HG03159 (cell line): Measurements from ENCODE around the gene EPHA4.

Source experiments
- ATAC-seq: cut with Tn5 transposase; IDR thresholded peaks from one replicate; pipeline ENCODE4 v1.9.1; 2021; ENCODE audit warnings: mild to moderate bottlenecking, moderate library complexity; ENCODE audit not compliant: unreplicated experiment

Gene EPHA4

DNA sequence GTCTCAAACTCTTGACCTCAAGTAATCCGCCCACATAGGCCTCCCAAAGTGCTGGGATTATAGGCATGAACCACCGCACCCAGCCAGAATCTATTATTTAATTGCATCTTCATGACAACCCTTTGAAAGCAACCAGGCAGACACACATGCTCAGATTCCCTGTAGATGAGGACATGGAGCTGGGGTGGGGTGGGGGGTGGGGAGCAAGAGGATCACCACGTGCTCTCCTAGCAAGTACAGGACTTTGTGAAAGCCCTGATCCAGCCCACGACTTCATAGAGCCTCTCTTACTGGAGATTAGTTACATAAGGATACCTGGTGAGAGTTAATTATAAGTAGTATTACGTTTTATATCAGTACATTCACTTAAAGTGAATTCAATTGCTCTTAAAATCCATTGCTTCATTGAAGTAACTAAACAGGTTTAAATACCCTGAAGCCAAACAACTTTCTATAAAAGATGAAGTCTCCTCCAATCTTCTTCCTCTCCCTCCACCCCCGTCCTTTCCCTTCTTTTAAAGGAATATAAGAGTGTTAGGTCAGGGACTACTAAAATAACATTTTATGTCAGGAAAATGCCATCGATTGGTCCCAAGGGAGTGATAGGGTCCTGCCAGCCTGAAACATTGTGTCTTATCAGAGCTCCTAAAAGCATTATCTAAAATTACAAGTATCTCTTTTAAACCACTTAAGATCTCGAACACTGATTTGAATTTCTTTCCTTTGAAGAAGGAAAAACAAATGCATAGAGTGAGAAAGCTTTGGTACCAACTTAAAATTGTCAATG is 123.9 kb downstream of the EPHA4 start:
- no peak for ATAC-seq

DNA sequence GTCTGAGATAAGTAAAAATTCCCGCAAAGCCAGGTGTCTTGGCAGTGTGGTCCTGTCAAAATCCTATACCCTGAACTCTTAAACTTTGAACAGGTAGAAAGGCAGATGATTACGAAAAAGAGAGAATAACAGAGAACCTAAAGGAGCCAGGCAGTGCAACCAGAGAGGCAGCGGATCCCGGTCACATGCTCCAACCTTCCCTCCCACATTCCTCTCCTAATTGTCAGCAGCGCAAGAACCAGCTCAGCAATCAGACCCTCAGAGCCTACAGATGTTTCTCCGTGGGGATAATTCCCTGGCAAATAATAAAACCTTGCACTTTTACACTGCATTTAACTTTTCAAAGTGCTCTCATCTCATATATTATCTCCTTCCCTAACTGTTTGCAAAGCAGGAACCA is 124.8 kb downstream of the EPHA4 start:
- no peak for ATAC-seq

DNA sequence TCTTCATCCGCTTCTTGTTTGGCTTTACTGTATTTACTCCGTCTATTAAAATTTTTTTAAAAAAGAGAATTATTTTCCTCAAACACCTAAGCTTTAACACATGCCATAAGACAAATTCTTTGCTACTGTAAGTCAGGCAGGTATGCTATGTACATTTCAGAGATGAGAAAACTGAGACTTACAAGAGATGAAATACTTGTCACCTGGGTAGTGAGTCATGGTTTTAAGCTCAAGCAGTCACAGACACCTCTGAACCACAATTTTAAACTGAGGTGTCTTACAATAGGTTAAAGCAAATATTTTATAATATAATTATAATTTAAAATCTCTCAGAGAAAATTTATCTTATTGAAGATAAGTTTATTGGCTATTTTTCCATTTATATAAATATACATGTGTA is 126.0 kb downstream of the EPHA4 start:
- no peak for ATAC-seq

DNA sequence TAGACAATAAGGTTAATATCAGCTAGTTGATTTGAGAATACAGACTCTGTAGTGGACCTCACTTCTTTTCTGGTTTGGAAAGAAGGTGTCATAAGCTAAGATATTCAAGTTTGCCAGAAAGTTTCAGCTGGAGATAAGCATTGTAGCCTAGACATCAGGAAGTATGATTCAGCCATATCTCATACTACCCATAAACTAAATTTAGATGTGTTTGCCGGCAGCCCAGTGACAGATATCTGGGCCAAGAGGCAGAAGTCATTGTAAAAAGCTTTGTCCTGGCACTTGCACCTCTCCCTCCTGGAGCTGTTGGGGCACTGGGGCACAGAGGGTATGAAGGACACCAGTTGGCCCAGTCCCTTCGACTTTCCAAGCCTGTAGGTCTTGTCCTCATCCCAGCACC is 128.0 kb downstream of the EPHA4 start:
- ATAC-seq, result no peak

DNA sequence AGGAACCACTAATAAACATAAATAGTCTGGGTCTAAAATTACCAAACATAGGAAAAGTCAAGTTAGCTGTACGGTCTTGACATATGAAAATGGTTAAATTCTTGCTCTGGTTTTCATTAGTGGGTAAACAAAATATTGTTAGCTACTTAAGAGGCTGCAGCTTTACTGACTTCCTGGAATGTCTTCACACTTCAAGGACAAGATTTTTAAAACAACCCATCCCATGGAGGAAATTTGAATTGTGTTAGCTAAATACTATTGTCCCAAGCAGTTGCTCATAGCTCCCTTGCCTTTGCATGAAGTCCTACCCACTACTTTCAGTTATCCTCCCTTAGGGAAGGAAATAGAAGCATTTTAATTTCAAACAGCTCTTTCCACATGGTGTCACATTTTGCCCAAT is 128.5 kb downstream of the EPHA4 start:
- ATAC-seq, result no peak

DNA sequence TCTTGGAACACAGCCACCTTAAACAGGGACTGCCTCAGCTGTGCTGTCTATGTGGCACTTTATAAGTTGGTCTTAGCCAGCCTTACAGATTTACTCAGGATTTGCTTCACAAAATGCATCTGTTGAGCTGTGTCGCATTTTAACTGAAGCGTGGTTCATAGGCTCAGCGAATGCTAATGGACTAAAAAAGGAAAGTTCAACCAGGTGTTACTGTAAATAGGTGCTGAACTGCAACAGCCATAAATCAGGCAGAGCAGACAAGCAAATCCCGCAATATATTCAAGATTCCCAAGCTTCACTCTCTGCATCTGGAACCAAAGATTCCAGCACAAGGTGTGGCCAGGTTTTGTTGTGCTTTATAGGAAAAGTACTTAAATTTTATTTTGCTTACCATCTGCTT is 130.0 kb downstream of the EPHA4 start:
- ATAC-seq, result no peak

DNA sequence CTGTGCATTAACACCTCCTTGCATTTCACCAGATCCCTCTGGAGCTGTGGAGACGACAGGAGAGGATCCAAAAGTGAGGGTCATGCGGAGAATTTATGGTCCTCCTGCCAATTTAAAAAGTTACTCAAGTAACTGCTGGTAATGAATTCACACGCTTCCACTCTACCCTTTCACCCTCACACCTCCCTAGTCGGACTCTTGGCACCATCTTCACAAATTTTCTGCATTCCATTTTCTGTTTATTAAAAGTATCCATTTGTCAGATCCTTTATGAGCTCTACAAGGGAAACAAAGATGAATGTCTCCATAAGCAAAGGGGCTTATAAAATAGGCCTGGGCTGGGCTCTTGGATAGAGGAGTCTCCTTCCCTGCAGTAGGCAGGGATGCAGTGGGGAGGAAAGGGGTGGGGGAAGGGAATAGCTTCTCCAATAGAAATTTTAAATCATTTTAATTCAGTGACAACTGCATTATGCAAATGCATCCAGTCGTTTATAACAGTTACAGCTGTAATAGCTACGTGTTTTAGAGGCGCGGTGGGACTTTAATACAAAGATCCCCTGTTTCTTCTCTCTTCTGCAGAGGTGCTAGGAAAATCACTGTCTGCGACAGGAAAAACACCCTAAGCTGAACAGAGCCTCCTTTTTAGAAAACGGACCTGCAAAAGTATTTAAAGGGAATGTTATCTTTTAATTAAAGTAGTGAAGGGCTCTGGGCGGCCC is 132.2 kb downstream of the EPHA4 start:
- no peak for ATAC-seq

DNA sequence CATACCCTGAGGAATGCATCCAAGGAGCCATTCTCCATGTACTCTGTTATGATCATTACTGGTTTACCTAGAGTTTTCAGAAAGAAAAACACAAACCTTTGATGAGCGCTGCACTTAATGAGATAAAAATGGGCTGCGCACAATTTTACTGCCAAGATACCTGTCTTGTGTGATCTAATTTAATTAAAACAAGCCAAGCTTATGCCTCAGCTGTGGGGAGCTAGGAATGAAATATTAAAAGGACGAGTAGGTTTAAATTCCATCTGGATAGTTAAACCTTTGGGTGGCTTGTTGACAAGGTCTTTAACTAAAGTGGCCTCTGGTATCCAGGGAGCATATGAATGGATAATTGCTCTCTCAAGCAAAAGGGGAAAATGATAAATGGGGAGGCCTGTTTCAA is 135.0 kb downstream of the EPHA4 start:
- no peak for ATAC-seq

DNA sequence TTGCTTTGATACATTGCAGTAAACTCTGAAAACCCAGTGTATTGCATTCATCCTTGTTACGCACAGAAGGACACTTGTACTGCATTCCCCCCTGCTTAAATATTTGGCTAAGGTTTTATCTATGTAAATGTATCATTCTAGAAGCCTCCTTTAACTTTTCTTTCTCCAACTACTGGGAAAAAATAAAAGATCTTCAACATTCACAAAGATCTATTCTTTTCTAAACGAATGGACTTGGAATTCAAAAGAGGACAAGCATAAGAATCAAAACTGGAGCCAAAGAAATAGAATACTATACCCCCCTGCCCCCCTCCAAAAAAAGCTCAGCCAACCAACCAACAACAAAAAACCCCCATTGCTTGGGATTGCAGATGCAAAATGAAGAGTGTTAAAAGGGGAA is 136.9 kb downstream of the EPHA4 start:
- ATAC-seq, result no peak

DNA sequence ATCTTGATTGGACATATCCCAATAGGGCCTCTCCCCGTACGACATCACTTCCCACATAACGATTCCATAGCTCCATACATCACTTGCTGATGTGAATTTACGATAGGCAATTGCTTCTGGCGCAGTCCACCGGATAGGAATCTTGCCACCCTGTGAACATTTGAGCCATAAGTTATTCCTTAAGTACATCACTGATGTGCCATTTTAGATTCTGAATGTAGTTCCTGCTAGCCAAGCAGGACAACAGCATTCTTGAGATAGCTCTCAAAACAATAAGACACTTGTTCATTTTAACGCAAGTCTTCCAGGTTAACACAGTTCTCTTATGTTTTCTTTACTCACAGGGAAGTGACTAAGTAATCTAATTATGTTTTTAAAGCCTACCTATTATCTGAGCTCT is 138.0 kb downstream of the EPHA4 start:
- ATAC-seq, result no peak

DNA sequence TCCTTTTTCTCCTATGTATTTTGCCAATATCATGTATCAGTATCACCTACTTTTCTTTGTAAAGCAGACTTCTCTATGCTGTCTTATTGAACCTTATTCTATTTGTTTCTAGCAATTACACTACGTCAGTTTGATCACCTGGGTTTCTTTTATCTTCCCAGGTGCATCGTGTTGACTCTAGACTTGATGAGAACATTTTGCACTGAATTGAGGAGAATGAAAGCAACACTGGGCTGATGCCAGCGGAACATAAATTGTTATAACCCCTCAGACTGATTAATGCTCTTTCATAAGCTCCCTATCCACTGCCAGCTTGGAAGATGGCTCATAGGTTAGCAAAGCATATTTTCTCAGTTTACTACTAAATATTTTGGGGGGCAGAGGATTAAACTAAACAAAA is 140.6 kb downstream of the EPHA4 start:
- ATAC-seq, result no peak

DNA sequence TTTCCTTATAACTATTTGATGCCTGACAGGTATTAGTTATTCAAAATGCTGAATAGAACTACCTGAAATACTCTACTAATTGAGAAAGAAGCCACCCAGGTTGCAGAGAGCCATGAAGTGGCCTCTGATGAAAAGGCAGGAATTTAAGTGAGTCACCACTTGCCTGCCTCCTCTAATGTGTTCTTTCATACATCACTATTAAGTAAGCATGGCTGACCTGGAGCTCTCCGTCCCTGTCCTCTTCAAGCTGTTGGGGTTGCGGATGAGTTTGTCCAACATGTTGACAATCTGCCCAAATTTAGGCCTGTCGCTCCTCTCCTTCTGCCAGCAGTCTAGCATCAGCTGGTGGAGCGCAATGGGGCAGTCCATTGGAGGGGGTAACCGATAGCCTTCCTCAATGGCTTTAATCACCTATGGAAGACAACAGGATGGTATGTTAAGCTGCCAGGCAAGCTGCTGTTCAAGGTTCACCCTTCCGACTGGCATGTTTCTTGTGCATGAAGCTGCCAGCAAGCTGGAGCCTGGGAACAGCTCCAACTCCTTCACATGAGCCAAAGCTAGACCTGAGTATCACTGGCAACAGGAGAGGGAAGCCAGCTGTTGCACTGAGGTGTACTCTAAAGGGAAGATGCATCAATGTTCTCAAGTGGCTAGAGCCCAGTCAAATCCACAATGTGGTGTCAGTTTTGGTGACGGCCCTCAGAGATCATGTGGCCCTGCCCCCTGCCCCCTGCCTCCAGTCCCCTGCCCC is 142.2 kb downstream of the EPHA4 start:
- no peak for ATAC-seq

DNA sequence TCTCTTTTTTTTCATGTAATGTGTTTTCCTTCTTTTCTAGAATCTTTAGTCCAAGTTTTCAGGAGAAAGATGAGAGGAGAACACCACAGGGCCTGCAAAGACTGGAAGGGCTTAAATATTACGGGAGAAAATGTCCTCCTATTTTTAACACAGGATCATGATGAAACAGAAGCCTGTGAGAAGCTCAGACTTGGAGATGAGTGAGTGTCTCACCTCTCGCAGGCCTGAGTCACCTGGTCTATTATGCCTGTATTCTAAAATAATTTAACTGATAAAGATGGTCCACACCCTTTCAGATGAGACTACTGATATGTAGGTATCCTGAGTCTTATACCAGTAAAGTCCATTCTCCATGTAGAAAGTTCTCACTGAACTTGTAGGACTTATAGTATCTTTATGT is 143.2 kb downstream of the EPHA4 start:
- no peak for ATAC-seq

DNA sequence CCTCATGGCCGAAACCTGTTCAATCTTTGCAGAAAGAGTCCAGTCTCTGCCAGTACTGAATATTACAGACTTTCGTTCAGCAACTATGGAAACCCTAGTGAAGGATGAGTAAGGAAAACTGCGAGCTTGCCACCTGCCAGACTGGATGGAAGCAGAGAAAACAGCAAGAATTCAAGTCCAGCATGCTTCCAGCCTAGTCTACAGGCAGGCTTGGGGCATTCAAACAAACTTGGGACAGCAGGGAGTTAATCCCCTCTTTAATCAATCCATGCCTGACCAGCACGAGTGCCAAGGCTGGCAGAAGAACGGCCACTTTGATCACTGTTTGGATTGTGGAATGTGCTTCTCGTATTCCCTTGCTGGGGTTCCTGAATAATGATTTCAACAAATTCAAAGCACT is 145.2 kb downstream of the EPHA4 start:
- no peak for ATAC-seq

DNA sequence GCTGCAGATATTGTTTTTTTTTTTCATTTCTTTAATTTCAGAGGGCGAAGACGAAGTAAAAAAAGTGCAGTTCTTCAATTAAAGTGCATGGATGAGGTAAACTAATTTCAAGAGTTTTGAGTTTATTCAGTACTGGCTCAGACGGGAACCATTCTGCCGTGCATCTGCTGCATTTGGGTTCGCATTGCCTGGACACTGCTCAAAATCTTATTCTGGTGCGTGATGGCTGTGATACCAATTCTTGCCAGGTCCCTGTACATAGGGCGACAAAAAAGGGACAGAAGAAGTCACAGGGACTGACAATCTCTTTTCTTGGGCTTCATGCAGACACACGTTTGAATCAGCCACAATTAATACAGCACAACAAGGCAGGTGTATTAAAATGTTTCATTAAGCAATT is 146.2 kb downstream of the EPHA4 start:
- no peak for ATAC-seq

DNA sequence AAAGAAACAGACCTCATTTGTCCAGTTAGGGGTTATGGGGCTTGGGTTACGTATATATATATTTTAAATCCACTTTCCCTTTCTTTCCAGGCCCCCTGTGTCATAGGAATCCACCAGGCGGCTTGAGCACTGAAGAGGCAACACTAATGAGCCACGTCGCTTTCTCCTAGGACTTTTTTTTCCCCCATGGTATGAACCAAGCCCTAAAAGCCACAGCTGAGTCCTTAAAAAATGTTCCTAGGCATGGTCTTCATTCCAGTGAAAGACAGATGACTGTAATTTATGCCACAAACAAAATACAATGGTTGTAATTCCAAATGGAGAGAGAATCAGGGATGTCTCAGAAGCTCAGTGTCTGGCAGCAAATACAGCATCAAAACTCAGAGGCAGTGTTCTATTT is 146.8 kb downstream of the EPHA4 start:
- no peak for ATAC-seq

DNA sequence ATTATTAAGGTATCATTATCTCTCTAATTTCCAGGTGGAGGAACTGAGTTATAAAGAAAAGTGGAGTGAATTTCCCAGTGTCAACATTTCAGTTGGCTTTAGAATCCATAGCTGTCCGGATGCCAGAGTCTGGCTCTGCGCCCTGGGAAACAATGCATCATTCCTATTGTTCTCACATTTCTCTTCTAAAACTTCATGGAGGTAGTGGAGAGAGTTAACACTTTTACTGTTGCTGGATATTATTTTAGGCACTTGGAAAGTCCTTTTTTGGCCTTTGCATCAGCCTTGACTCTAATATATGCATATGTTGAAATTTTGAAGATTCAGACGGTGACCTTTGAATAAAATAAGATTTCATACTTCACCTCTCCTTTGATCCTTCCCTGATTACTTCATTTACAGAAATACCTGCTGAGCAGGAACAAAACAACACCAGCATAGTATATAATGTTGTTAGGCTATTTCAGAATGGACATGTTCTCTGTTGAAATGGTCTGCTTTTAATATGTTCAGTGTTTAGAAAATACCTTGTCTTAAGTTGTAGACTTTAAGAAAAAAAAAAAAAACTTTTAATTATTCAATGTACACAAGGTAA is 148.8 kb downstream of the EPHA4 start:
- ATAC-seq, result no peak

DNA sequence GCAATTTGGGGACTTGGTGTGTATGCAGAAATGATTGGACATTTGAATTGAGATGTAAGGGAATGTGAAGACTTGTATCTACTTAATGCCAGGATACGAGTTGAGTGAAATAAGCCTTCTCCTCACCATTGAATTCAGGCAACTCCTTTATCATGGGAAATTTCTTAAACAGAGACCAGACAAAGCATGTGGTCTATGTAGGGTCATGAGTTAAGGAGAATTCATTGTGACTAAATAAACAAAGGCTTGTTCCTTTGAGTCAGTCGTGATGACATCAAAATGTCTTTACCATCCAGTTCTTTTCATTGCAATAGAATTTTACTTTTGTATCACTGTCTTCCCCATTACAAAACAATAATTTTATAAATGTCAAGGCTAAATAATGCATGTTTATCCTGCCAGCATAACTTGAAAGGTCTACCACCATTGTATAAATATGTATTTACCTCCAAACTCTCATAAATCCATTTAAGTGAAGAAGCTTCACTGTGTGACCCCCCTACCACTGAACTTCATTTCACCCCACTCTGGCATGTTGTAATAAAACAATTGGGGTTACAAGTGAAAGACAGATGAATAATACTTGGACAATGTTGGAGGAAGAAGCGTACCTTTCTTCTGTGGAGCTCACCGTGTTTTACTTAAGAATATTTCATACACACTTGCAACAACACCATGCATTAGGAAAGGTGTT is 149.4 kb downstream of the EPHA4 start:
- ATAC-seq, result no peak

DNA sequence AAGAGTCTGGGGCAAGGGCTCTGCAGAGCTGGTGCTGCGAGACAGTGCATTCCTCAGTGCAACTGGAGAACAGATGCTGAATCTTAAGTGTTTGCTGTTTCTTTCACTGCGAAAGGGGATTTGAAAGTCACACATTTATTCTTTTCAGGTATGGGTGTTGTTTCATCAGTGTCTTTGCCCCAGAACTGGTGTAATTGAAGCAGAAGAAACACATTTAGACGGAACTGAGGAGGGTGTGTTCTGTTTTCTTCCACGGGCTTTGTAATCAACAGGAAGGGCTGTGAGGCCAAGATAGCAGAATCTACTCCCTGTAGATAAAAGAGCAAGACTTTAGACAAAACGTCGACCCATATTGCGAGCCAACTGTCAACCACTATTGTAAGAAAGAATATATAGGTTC is 151.9 kb downstream of the EPHA4 start:
- ATAC-seq, result no peak

DNA sequence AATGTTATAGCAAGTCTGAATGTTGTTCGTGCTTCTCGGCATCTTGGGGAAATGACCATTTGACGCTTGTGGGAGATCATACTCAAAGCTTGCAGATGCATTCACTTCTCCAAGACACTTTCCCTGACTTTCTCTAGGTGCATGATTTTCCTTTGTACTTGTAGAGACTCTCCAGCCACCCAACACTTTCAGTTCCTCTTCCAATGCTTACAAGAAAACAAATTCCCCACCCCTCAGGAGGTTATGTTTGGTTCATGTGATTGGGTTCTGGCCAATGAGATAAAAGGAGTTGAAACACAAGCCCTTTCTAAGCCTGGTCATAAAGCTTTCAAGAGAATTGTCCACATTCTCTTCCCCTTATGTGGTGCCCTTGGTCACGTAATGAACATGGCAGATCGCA is 156.3 kb downstream of the EPHA4 start:
- no peak for ATAC-seq

DNA sequence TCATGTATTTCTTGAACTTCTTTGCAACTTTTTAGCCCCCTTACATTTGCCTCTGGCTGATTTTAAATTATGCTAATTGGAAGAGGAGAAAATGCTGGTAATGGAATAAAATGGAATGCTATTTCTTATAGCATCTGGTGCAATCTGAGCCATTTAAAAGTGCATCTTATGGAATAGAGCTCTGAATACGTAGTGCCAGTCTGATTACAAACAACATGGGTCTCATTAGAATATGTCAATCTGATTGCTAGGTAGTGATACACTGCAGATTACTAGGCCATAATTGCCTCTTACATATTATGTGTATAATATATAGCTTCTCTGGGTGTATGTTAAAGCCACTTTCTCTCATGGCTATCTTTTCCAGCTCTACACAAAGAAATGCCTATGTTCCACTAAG is 159.1 kb downstream of the EPHA4 start:
- no peak for ATAC-seq
